ENCODE data around the gene FANCE.

- TF ChIP-seq CTCF (IDR thresholded peaks at IDR 0.05), result no peak
- no peak for TF ChIP-seq POLR2A (IDR thresholded peaks at IDR 0.05)
- no peak for TF ChIP-seq POLR2AphosphoS5 (IDR thresholded peaks at IDR 0.05)
These were observed 55.9 kb downstream of the FANCE start for GRCh38 chr6:35508027-35508426.

Data from gastroesophageal sphincter (tissue), 3 donors.